Activated CD4-positive, alpha-beta T cell treated with anti-CD3 and anti-CD28 coated beads, Interleukin-2, amount 50 U/mL, for 4 hours (primary cell): Measurements from ENCODE around the gene LASP1NB.
"Not testable (repeated sequence)": the region's sequence is repeated elsewhere in the genome, so short reads cannot be mapped to it uniquely, and the experiment has no call there.

Experiments used
- DNase-seq, 2 experiments: peaks; one replicate each; pipeline ENCODE4 v3.0.0-alpha.2; 2020

Gene LASP1NB

DNA sequence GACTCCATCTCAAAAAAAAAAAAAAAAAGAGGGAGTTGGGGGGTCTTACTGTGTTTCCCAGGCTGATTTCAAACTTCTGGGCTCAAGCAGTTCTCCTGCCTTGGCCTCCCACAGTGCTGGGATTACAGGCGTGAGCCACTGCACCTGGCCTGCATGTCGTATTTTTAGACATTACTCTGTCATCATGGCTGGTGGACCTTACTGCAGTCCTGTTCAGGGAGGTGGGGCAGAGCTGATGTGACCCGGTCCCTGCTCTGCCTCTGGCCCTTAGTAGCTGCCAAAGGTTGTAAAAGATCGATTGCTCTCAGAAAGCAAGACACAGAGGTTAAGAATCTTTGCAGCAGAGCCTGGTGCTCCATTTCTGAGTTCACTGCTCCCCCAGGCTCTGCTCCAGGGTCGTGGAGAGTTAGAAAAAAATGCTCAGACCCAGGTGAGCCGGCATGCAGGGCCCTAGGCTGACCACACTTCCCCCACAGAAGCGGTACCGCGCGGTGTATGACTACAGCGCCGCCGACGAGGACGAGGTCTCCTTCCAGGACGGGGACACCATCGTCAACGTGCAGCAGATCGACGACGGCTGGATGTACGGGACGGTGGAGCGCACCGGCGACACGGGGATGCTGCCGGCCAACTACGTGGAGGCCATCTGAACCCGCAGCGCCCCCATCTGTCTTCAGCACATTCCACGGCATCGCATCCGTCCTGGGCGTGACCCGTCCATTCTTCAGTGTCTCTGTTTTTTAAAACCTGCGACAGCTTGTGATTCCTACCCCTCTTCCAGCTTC, 7.1 kb upstream of the LASP1NB start:
- DNase-seq, result no peak

DNA sequence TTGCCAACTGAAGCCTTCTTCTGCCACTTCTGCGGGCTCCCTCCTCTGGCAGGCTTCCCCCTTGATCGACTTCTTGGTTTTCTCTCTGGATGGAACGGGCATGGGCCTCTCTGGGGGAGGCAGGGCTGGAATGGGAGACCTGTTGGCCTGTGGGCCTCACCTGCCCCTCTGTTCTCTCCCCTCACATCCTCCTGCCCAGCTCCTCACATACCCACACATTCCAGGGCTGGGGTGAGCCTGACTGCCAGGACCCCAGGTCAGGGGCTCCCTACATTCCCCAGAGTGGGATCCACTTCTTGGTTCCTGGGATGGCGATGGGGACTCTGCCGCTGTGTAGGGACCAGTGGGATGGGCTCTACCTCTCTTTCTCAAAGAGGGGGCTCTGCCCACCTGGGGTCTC, 6.5 kb upstream of the LASP1NB start:
- no peak for DNase-seq

- DNase-seq, result no peak
These were observed 5.9 kb upstream of the LASP1NB start for GRCh38 chr17:38919316-38920078.

DNA sequence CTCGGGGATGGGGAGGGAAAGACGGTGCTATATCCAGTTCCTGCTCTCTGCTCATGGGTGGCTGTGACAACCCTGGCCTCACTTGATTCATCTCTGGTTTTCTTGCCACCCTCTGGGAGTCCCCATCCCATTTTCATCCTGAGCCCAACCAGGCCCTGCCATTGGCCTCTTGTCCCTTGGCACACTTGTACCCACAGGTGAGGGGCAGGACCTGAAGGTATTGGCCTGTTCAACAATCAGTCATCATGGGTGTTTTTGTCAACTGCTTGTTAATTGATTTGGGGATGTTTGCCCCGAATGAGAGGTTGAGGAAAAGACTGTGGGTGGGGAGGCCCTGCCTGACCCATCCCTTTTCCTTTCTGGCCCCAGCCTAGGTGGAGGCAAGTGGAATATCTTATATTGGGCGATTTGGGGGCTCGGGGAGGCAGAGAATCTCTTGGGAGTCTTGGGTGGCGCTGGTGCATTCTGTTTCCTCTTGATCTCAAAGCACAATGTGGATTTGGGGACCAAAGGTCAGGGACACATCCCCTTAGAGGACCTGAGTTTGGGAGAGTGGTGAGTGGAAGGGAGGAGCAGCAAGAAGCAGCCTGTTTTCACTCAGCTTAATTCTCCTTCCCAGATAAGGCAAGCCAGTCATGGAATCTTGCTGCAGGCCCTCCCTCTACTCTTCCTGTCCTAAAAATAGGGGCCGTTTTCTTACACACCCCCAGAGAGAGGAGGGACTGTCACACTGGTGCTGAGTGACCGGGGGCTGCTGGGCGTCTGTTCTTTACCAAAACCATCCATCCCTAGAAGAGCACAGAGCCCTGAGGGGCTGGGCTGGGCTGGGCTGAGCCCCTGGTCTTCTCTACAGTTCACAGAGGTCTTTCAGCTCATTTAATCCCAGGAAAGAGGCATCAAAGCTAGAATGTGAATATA, 4.8 kb upstream of the LASP1NB start:
- DNase-seq, result no peak

DNA sequence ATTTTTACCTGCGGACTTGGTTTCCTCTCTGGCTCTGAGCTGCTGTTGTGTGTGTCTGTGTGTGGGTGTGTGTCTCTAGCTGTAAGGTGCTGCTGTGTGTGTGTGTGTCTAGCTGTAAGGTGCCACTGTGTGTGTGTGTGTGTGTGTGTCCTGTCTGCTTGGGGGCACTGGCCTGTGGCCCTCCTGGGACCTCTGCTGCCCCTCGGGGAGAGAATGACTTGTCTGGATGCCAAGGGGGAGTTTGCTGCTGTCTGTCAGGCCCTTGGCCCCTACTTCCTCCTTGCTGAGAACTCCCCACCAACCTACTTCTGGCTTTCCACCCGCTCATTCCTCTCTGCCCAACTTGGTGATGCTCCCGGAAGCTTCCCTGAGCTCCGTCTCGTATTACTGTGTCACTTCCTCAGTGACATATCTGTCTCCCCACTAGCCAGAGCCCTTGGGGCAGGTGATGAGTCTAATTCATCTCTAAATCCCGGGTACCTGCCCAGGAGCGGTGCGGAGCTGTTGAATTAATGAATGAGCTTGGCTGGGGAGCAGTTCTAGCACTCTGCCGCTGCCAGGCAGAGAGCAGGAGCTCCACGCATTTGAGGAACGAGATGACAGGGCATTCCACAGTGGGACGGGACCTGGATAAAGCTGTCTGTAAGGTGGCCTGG, 3.5 kb upstream of the LASP1NB start:
- DNase-seq, result no peak

DNA sequence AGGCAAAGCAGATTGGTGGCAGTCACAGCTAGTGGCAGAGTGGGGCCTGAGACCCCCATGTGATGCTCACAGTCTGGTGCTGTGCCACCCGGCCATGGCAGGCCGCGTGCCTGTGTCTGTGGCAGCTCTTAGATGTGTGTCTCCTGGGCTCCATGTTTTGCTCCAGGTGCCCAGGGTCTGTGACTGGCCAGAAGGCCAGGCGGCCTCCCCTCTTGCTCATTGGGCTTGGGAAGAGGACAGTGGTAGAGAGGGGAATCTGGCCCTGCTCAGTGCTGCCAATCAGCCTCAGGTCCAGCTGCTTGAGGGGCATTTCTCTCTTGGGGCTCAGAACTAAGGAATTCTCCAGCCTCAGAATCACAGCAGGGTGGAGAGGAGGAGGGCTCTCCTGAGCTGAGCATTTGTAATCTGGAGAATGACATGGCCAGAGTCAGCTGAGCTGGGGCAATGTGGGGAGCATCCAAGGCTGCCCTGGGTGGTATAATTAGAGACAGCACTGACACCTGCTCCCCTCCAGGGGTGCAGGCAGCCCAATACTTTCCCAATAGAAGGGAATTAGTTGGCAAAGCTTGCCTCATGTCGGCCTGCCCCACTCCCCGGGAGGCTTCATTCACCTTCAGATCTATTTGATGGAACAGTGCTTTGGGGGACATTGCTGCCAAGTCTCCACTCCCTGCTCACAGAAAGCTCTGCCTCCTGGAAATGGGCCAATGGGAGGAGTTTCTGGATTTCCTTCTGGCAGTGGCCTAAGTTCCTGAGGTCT, 2.7 kb upstream of the LASP1NB start:
- no peak for DNase-seq

GRCh38 chr17:38926293-38927070, 1.1 kb downstream of the LASP1NB start:
- no peak for DNase-seq

DNA sequence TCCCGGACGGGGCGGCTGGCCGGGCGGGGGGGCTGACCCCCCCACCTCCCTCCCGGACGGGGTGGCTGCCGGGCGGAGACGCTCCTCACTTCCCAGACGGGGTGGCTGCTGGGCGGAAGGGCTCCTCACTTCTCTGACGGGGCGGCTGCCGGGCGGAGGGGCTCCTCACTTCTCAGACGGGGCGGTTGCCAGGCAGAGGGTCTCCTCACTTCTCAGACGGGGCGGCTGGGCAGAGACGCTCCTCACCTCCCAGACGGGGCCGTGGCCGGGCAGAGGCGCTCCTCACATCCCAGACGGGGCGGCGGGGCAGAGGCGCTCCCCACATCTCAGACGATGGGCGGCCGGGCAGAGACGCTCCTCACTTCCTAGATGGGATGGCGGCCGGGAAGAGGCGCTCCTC, 5.4 kb downstream of the LASP1NB start:
- not testable (repeated sequence) for DNase-seq

DNA sequence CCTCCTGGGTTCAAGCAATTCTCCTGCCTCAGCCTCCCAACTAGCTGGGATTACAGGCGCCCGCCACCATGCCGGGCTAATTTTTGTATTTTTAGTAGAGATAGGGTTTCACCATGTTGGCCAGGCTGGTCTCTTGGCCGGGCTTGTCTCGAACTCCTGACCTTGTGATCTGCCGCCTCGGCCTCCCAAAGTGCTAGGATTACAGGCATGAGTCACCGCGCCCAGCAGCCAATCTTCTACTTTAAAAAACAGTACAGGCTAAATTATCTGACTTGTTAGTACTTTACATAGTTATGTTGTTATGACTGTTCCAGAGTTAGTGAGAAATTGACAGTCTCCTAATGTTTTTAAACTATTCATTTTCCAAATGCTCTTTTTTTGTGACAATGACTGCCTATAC, 8.5 kb downstream of the LASP1NB start:
- DNase-seq, result not testable (repeated sequence)

- DNase-seq, result no peak
These were observed 14.6 kb downstream of the LASP1NB start for GRCh38 chr17:38939987-38940386.

DNA sequence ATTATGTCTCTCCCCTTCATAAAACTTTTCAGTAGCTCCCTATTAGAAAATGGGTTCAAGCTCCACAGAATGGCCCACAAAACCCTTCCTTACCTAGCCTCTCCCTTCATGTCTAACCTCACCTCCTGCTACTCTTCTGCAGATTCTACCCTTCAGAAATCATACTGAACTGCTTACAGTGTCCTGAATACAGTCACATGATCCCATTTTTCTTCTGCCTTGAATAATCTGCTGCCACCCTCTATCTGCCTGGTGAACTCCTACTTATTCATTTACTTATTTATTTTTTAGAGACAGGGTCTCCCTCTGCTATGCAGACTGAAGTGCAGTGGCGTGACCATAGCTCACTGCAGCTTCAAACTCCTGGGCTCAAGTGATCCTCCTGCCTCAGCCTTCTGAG, 15.0 kb downstream of the LASP1NB start:
- no peak for DNase-seq

- DNase-seq, result no peak
These were observed 17.4 kb downstream of the LASP1NB start for GRCh38 chr17:38942696-38943334.

- DNase-seq, result no peak
These were observed 18.2 kb downstream of the LASP1NB start for GRCh38 chr17:38943607-38944006.

DNA sequence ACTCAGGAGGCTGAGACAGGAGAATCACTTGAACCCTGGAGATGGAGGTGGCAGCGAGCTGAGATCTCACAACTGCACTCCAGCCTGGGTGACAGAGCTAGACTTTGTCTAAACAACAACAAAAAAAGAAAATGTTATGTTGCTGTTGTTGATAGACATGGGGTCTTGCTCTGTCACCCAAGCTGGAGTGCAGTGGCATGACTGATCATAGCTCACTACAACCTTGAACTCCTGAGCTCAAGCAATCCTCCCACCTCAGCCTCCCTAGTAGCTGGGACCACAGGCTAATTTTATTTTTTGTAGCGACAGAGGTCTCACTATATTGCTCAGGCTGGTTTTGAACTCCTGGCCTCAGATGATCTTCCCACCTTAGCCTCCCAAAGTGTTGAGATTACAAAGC, 21.8 kb downstream of the LASP1NB start:
- DNase-seq, result no peak

- DNase-seq, result not testable (repeated sequence)
These were observed 28.4 kb downstream of the LASP1NB start for GRCh38 chr17:38953800-38954199.

DNA sequence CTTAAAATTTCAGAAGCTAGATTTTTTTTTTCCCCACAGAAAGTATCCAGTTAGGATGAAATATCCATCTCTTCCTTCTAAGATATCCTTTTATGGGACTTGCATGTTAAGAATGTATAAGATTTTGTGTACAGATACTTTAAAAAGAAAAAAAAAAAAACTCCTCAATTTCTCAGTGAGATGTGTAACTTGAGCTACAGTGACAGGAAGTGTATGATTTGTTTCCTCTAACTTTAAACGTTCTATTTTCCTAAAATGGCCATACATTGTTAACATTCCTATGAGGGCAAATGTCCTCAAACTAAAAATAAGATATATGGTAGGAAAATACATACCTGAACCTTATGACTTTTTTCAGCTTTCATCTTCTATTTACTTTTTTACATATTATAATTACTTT, 32.9 kb downstream of the LASP1NB start:
- DNase-seq, result no peak

- DNase-seq, result no peak
These were observed 33.3 kb downstream of the LASP1NB start for GRCh38 chr17:38958756-38959155.

DNA sequence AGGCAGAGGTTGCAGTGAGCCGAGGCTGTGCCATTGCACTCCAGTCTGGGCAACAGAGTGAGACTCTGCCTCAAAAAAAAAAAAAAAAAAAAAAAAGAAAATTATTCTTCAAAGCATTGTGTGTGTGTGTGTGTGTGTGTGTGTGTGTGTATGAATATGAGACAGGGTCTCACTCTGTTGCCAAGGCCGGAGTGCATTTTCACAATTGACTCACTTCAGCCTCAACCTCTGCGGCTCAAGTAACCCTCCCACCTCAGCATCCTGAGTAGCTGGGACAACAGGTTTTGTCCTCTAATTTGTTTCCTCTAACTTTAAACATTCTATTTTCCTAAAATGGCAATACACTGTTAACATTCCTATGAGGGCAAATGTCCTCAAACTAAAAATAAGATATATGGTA, 34.1 kb downstream of the LASP1NB start:
- DNase-seq, result no peak

- no peak for DNase-seq
These were observed 35.0 kb downstream of the LASP1NB start for GRCh38 chr17:38960402-38960801.

DNA sequence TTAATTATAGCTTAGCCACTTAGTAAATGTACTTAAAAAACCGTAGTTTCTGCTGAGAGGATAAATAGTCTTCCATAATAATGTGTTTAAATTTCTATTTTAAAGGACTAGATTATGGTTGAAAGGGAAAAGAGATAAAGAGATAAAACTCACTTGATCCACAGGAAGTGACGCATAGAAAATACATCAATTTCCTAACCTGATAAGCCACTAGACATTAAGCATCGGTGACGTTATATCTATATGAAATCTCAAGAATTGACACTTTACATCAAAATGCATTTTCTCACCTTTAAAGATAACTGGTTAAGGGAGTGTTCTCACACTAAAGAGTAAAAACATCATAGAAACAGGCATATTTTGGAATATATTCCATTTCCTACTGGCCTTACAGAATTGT, 36.0 kb downstream of the LASP1NB start:
- no peak for DNase-seq

GRCh38 chr17:38967290-38967738, 41.9 kb downstream of the LASP1NB start, which contains the start of gene FBXO47:
Gene FBXO47, minus strand, starts transcription at chr17:38967403. Its CDS starts 4,378 bp downstream, at chr17:38963025.
- DNase-seq, result peak; percentile 78 to 84
